VCaP (cell line): ENCODE results near the gene SLC22A17.
"Not testable (repeated sequence)": the region's sequence is repeated elsewhere in the genome, so short reads cannot be mapped to it uniquely, and the experiment has no call there.

Experiments
- H3K27ac ChIP-seq: fragments of 450-650 bp; 2 replicates; pipeline ENCODE4 v1.5.1; 2017
- TF ChIP-seq, protein P1 (sequence below): fragments of 450-650 bp; conservative IDR thresholded peaks from 2 replicates; pipeline ENCODE4 v1.5.1; 2017; ENCODE audit warnings: mild to moderate bottlenecking, moderate library complexity

SLC22A17 gene

DNA sequence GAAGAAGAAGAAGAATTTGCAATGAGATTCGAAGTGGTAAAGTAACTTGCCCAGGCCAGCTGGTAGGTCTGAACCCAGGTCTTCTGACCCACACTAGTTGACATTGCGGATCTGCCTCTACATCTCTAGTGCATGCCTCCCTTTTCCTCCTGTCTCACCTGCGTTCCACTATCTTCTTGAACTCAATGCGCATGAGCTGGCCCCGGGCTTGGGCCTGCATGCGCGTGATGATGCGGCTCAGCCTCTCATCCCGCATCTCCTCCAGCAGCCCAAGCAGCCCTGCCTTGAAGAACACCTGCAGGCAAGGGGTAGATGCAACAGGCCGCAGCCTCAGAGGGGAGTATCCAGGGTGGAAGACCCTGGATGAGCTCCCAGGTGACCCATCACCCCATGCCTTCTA is 43.4 kb upstream of the SLC22A17 start:
- no peak overlapping the region for H3K27ac ChIP-seq
- TF ChIP-seq, protein P1, sequence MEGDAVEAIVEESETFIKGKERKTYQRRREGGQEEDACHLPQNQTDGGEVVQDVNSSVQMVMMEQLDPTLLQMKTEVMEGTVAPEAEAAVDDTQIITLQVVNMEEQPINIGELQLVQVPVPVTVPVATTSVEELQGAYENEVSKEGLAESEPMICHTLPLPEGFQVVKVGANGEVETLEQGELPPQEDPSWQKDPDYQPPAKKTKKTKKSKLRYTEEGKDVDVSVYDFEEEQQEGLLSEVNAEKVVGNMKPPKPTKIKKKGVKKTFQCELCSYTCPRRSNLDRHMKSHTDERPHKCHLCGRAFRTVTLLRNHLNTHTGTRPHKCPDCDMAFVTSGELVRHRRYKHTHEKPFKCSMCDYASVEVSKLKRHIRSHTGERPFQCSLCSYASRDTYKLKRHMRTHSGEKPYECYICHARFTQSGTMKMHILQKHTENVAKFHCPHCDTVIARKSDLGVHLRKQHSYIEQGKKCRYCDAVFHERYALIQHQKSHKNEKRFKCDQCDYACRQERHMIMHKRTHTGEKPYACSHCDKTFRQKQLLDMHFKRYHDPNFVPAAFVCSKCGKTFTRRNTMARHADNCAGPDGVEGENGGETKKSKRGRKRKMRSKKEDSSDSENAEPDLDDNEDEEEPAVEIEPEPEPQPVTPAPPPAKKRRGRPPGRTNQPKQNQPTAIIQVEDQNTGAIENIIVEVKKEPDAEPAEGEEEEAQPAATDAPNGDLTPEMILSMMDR, result no peak

GRCh38 chr14:23392613-23393012 is 39.9 kb upstream of the SLC22A17 start:
- H3K27ac ChIP-seq, result no peak overlapping the region
- TF ChIP-seq, protein P1, result no peak

DNA sequence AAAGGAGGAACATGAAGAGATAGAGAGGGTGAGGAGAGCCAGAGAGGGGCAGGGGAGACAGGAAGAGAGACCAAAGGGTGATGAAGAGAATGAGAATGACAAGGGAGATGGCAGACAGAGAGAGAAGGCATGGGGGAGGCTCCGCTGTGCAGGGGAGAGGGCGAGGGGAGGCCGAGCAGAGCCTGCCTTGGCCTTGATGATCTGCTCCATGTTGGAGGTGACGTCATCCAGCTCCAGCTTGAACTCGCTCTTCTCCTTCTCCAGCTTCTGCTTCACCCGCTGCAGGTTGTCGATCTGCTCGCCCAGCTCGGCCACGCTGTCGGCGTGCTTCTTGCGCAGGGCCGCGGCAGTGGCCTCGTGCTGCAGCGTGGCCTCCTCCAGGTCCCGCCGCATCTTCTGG is 37.2 kb upstream of the SLC22A17 start:
- H3K27ac ChIP-seq, result not testable (repeated sequence)

GRCh38 chr14:23389396-23389795 is 36.7 kb upstream of the SLC22A17 start:
- H3K27ac ChIP-seq, result no peak overlapping the region
- TF ChIP-seq, protein P1, result no peak

DNA sequence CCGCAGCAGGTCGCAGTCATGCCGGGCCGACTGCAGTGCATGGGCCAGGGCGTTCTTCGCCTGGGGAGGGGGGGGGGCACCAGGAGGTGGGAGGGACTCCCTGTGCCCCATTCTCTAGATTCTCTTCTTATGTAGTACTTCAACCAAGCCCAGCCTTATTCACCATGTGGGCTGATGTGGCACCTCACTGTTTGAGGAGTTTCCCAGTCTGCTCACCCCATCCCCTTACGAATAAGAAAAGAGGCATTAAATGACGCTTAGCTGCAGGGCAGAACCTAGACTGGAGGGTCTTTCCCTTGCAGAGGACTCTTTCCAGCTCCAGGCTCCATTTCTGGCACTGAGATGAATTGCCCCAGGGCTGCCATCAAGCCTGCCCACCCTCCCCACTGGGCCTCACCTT is 36.3 kb upstream of the SLC22A17 start:
- no peak overlapping the region for H3K27ac ChIP-seq
- TF ChIP-seq, protein P1, result no peak

DNA sequence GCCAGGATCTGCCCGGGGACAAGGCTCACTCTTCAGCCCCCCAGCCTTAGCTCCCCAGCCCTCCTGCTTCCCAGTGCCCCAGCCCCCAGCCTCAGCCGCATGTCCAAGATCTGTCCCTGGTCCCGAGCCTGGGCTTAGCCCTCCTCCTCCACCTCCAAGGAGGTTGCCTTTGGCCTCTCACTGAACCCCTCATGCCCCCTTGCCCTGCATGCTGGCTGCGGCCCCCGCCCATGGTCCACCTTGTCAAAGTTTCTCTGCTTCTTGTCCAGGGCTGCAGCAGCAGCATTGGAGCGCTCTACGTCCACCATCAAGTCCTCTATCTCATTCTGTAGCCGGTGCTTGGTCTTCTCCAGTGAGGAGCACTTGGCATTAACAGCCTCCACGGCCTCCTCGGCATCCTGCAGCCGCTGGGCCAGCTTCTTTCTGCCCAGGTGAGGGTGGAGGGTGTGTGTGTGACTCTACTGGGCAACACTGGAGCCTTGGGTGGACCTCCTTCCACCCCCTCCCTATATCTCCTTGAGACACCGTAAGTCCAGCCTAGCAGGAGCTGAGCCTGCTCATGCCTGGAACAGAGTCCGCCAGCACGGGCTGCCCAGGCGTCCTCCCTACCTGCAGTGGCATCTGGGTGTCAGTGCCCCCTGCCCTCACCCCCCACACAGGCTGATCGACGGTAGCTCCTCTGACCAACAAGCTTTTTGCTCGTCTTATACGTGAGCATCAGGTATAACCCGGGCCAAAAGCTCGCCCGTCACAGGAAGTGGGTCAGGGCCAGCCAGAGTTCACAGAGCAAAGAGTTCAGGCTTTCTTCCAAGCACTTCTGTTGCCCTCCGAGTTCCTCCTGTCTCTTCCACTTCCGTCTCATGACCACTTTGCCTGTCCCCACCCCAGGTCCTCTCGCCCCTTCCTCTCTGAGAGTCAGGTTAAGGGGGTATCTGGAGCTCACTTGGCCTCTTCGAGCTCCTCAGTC is 35.5 kb upstream of the SLC22A17 start:
- H3K27ac ChIP-seq, result no peak overlapping the region
- TF ChIP-seq, protein P1, result no peak

GRCh38 chr14:23386999-23387398 is 34.3 kb upstream of the SLC22A17 start:
- TF ChIP-seq, protein P1, result no peak

DNA sequence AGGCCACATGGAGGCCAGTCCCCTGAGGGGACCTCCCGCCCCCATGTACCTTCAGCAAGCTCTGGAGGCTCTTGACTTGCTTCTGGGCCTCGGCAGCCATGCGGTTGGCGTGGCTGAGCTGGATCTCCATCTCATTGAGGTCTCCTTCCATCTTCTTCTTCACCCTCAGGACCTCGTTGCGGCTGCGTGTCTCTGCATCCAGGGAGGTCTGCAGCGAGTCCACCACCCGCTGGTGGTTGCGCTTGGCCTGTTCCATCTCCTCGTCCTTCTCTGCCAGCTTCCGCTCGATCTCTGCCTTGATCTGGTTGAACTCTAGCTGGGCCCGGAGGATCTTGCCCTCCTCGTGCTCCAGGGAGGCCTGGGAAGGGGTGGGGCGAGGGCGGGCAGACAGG is 33.6 kb upstream of the SLC22A17 start:
- H3K27ac ChIP-seq, result not testable (repeated sequence)

More at GRCh38 chr14:23386999-23387398, 34.3 kb upstream of the SLC22A17 start:
- no peak overlapping the region for H3K27ac ChIP-seq
